IgD-negative memory B cell (primary cell): ENCODE results near the gene ANKRD63. TPM values are rescaled to one million over a fixed set of nuclear protein-coding genes. Genes with fewer than 3 reads are reported as not detected.

ENCODE experiments used
- H3K27ac Mint-ChIP-seq, 3 donors: one replicate each; pipeline ENCODE4 v1.8.0; 2020 to 2022; ENCODE audit warnings: mild to moderate bottlenecking in 3 of 3, mixed read lengths in 3 of 3, moderate library complexity in 1 of 3
- H3K27me3 Mint-ChIP-seq: one replicate; pipeline ENCODE4 v1.8.0; 2021; ENCODE audit warnings: mixed read lengths
- H3K36me3 Mint-ChIP-seq: one replicate; pipeline ENCODE4 v1.8.0; 2020; ENCODE audit warnings: mild to moderate bottlenecking, mixed read lengths
- H3K4me1 Mint-ChIP-seq, 3 donors: one replicate each; pipeline ENCODE4 v1.8.0; 2020 to 2022; ENCODE audit warnings: mixed read lengths in 3 of 3, mild to moderate bottlenecking in 1 of 3
- H3K4me3 Mint-ChIP-seq, 4 donors: one replicate each; pipeline ENCODE4 v1.8.0; 2020 to 2022; ENCODE audit warnings: mild to moderate bottlenecking in 4 of 4, mixed read lengths in 4 of 4, moderate library complexity in 3 of 4
- H3K9me3 Mint-ChIP-seq, 3 donors: one replicate each; pipeline ENCODE4 v1.8.0; 2020 to 2021; ENCODE audit warnings: mixed read lengths in 3 of 3, mild to moderate bottlenecking in 1 of 3
- polyA plus RNA-seq: library from polyadenylated mRNA; unstranded; fragments of 300-500 nt; fragmentation: Illumina TruSeq; gene quantifications from one replicate; pipeline ENCODE4 v1.2.3, GENCODE V29; 2021

Gene ANKRD63
- polyA plus RNA-seq, 1 donor from 2014 or later = not detected

GRCh38 chr15:40306908-40307307 is 24.0 kb upstream of the ANKRD63 start:
- Mint-ChIP-seq H3K36me3 (peaks cover 3% of the 10 kb centered on the region), H3K27ac (peak overlapping the region; percentile 34 to 93 (median 76)), H3K4me1 (peaks cover 22 to 31% (median 24%) of the 10 kb centered on the region in 3 donors), H3K27me3 (no peaks in the 10 kb centered on the region), H3K9me3 (no peaks in the 10 kb centered on the region), H3K4me3 (peak overlapping the region; percentile 93 to 98 (median 97))

- Mint-ChIP-seq H3K4me3 (peak overlapping the region; percentile 93 to 98 (median 97)), H3K9me3 (no peaks in the 10 kb centered on the region), H3K27me3 (no peaks in the 10 kb centered on the region), H3K27ac (peak overlapping the region; percentile 34 to 93 (median 76)), H3K4me1 (peaks cover 22 to 31% (median 24%) of the 10 kb centered on the region in 3 donors), H3K36me3 (peaks cover 3% of the 10 kb centered on the region)
Observed at GRCh38 chr15:40306371-40306770, 23.5 kb upstream of the ANKRD63 start.

- H3K4me1 Mint-ChIP-seq = peaks cover 22 to 31% (median 24%) of the 10 kb centered on the region in 3 donors
- peak overlapping the region in 3 of 4 donors; percentile 17 to 97 (median 84) for H3K4me3 Mint-ChIP-seq
- H3K9me3 Mint-ChIP-seq = peaks cover 0 to 7% (median 2%) of the 10 kb centered on the region in 3 donors
- peak overlapping the region in 1 of 3 donors; percentile 76 for H3K27ac Mint-ChIP-seq
- H3K27me3 Mint-ChIP-seq = no peaks in the 10 kb centered on the region
- H3K36me3 Mint-ChIP-seq = peaks cover 8% of the 10 kb centered on the region
Observed at GRCh38 chr15:40305281-40305680, 22.4 kb upstream of the ANKRD63 start.

GRCh38 chr15:40303576-40303975 is 20.7 kb upstream of the ANKRD63 start:
- H3K27ac Mint-ChIP-seq = no peak overlapping the region
- H3K4me3 Mint-ChIP-seq = no peak overlapping the region
- H3K4me1 Mint-ChIP-seq = peaks cover 11 to 23% (median 12%) of the 10 kb centered on the region in 3 donors
- peaks cover 0 to 9% (median 2%) of the 10 kb centered on the region in 3 donors for H3K9me3 Mint-ChIP-seq
- H3K27me3 Mint-ChIP-seq = no peaks in the 10 kb centered on the region
- peaks cover 14% of the 10 kb centered on the region for H3K36me3 Mint-ChIP-seq

GRCh38 chr15:40302981-40303380 is 20.1 kb upstream of the ANKRD63 start:
- Mint-ChIP-seq H3K4me1 (peaks cover 10 to 20% (median 12%) of the 10 kb centered on the region in 3 donors), H3K9me3 (peaks cover 0 to 9% (median 2%) of the 10 kb centered on the region in 3 donors), H3K27me3 (no peaks in the 10 kb centered on the region), H3K36me3 (peaks cover 14% of the 10 kb centered on the region), H3K4me3 (no peak overlapping the region), H3K27ac (no peak overlapping the region)

- peaks cover 14% of the 10 kb centered on the region for H3K36me3 Mint-ChIP-seq
- no peak overlapping the region for H3K4me3 Mint-ChIP-seq
- H3K4me1 Mint-ChIP-seq = peaks cover 10 to 20% (median 10%) of the 10 kb centered on the region in 3 donors
- H3K9me3 Mint-ChIP-seq = peaks cover 0 to 9% (median 2%) of the 10 kb centered on the region in 3 donors
- no peaks in the 10 kb centered on the region for H3K27me3 Mint-ChIP-seq
- no peak overlapping the region for H3K27ac Mint-ChIP-seq
Observed at GRCh38 chr15:40302288-40302886, 19.5 kb upstream of the ANKRD63 start.

GRCh38 chr15:40301467-40302179 is 18.8 kb upstream of the ANKRD63 start:
- Mint-ChIP-seq H3K27ac (no peak overlapping the region), H3K9me3 (peaks cover 0 to 9% (median 2%) of the 10 kb centered on the region in 3 donors), H3K27me3 (no peaks in the 10 kb centered on the region), H3K36me3 (peaks cover 14% of the 10 kb centered on the region), H3K4me1 (peaks cover 7 to 16% (median 9%) of the 10 kb centered on the region in 3 donors), H3K4me3 (peak overlapping the region in 1 of 4 donors; percentile 12)

- no peak overlapping the region for H3K4me3 Mint-ChIP-seq
Observed at GRCh38 chr15:40300771-40301170, 17.9 kb upstream of the ANKRD63 start.

GRCh38 chr15:40300367-40300766 is 17.5 kb upstream of the ANKRD63 start:
- Mint-ChIP-seq H3K27me3 (no peaks in the 10 kb centered on the region), H3K27ac (no peak overlapping the region), H3K4me1 (peaks cover 3 to 11% (median 5%) of the 10 kb centered on the region in 3 donors), H3K36me3 (peaks cover 14% of the 10 kb centered on the region), H3K9me3 (peaks cover 0 to 9% (median 2%) of the 10 kb centered on the region in 3 donors), H3K4me3 (no peak overlapping the region)

More at GRCh38 chr15:40300771-40301170, 17.9 kb upstream of the ANKRD63 start:
- Mint-ChIP-seq H3K4me1 (peaks cover 0 to 11% (median 5%) of the 10 kb centered on the region in 3 donors), H3K9me3 (peaks cover 0 to 9% (median 2%) of the 10 kb centered on the region in 3 donors), H3K27ac (no peak overlapping the region), H3K36me3 (peaks cover 14% of the 10 kb centered on the region), H3K27me3 (no peaks in the 10 kb centered on the region)

- Mint-ChIP-seq H3K4me3 (no peak overlapping the region), H3K4me1 (peaks cover 0 to 3% (median 3%) of the 10 kb centered on the region in 3 donors), H3K9me3 (peaks cover 0 to 9% (median 2%) of the 10 kb centered on the region in 3 donors), H3K27me3 (no peaks in the 10 kb centered on the region), H3K27ac (no peak overlapping the region), H3K36me3 (peaks cover 14% of the 10 kb centered on the region)
Observed at GRCh38 chr15:40298216-40298935, 15.5 kb upstream of the ANKRD63 start.

- Mint-ChIP-seq H3K9me3 (peaks cover 0 to 9% (median 2%) of the 10 kb centered on the region in 3 donors), H3K36me3 (peaks cover 11% of the 10 kb centered on the region)
Observed at GRCh38 chr15:40297356-40297755, 14.5 kb upstream of the ANKRD63 start.

GRCh38 chr15:40296561-40297230 is 13.8 kb upstream of the ANKRD63 start:
- Mint-ChIP-seq H3K27me3 (no peaks in the 10 kb centered on the region), H3K4me1 (peaks cover 0 to 3% (median 3%) of the 10 kb centered on the region in 3 donors), H3K36me3 (peaks cover 11% of the 10 kb centered on the region), H3K27ac (no peak overlapping the region), H3K9me3 (peaks cover 0 to 9% (median 2%) of the 10 kb centered on the region in 3 donors), H3K4me3 (peak overlapping the region in 1 of 4 donors; percentile 45)

More at GRCh38 chr15:40297356-40297755, 14.5 kb upstream of the ANKRD63 start:
- Mint-ChIP-seq H3K4me3 (no peak overlapping the region), H3K27ac (no peak overlapping the region), H3K4me1 (peaks cover 0 to 3% (median 3%) of the 10 kb centered on the region in 3 donors), H3K27me3 (no peaks in the 10 kb centered on the region)

GRCh38 chr15:40295877-40296560 is 13.2 kb upstream of the ANKRD63 start:
- peaks cover 11% of the 10 kb centered on the region for H3K36me3 Mint-ChIP-seq
- peaks cover 0 to 3% (median 3%) of the 10 kb centered on the region in 3 donors for H3K4me1 Mint-ChIP-seq
- H3K9me3 Mint-ChIP-seq = peaks cover 0 to 9% (median 2%) of the 10 kb centered on the region in 3 donors
- H3K4me3 Mint-ChIP-seq = no peak overlapping the region
- no peak overlapping the region for H3K27ac Mint-ChIP-seq
- H3K27me3 Mint-ChIP-seq = no peaks in the 10 kb centered on the region

GRCh38 chr15:40295297-40295696 is 12.4 kb upstream of the ANKRD63 start:
- Mint-ChIP-seq H3K4me1 (peaks cover 0 to 3% (median 3%) of the 10 kb centered on the region in 3 donors), H3K9me3 (peaks cover 0 to 2% (median 0%) of the 10 kb centered on the region in 3 donors), H3K4me3 (no peak overlapping the region), H3K36me3 (peaks cover 7% of the 10 kb centered on the region), H3K27ac (no peak overlapping the region), H3K27me3 (no peaks in the 10 kb centered on the region)
